ENCODE data around the gene LGR5.

DNA sequence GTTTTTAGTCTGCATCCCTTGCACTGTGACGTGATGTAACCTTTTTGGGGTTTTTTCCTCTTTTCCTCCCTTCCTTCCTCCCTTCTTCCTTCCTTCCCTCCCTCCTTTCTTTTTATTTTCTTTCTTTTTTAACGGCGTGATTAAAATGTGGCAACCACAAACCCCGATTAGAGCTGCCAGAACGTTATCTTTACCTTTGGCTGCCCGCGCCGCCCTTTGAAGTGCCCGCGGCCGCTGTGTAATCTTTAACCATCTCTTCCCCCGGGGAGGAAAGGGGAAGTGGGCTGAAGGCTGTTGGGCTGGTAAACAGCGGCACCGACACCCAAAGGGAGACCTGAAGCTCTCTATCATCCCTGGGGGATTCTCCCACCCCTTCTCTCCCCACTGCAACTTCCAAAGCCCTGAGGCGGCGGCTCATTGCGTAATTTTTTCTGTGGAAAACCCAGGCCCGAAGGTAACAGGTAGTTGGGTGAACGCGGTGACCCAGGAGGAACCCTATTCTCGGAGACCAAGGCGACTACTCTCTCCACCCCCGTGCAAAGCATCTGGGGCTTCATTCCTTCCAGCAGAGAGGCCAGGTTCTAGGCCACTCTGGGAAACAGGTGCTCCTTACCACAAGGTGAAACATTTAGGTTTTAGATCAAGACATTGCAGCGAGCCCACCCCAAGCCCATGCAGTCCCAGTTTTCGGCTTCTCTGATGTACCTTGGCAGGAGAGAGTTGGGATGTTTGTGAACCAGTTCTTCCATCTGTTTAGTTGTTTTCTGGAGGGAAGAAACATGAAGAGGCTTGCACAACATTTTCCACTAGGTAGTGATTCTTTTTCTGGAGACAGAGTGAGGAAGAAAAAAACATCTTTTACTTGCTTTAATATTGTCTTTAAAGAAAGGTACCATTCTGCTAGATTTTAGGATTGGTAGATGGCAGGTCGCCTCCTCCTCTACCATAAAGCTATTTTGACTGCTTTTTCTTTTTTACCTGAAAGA is 1.5 kb downstream of the LGR5 start:
- TF ChIP-seq, protein P1, sequence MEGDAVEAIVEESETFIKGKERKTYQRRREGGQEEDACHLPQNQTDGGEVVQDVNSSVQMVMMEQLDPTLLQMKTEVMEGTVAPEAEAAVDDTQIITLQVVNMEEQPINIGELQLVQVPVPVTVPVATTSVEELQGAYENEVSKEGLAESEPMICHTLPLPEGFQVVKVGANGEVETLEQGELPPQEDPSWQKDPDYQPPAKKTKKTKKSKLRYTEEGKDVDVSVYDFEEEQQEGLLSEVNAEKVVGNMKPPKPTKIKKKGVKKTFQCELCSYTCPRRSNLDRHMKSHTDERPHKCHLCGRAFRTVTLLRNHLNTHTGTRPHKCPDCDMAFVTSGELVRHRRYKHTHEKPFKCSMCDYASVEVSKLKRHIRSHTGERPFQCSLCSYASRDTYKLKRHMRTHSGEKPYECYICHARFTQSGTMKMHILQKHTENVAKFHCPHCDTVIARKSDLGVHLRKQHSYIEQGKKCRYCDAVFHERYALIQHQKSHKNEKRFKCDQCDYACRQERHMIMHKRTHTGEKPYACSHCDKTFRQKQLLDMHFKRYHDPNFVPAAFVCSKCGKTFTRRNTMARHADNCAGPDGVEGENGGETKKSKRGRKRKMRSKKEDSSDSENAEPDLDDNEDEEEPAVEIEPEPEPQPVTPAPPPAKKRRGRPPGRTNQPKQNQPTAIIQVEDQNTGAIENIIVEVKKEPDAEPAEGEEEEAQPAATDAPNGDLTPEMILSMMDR (IDR thresholded peaks at IDR 0.05; ENCODE audit: borderline replicate concordance, extremely low read depth, low read length, poor library complexity, severe bottlenecking): no peak
- no peak for TF ChIP-seq EZH2 (IDR thresholded peaks at IDR 0.05; ENCODE audit: borderline replicate concordance, low read depth, low read length, severe bottlenecking)

Data from DND-41 (cell line).